C4-2B (cell line): ENCODE results near the gene CDKN2A.

Experiments used
- H3K27ac ChIP-seq: fragments of 450-650 bp; 2 replicates; pipeline ENCODE4 v1.5.1; 2017
- ZFX ChIP-seq: fragments of 450-650 bp; IDR thresholded peaks from 2 replicates; pipeline ENCODE4 v1.6.1; 2017
- TF ChIP-seq, protein P1 (sequence below): fragments of 450-650 bp; conservative IDR thresholded peaks from 2 replicates; pipeline ENCODE4 v1.5.1; 2017; ENCODE audit warnings: mild to moderate bottlenecking

The CDKN2A gene

DNA sequence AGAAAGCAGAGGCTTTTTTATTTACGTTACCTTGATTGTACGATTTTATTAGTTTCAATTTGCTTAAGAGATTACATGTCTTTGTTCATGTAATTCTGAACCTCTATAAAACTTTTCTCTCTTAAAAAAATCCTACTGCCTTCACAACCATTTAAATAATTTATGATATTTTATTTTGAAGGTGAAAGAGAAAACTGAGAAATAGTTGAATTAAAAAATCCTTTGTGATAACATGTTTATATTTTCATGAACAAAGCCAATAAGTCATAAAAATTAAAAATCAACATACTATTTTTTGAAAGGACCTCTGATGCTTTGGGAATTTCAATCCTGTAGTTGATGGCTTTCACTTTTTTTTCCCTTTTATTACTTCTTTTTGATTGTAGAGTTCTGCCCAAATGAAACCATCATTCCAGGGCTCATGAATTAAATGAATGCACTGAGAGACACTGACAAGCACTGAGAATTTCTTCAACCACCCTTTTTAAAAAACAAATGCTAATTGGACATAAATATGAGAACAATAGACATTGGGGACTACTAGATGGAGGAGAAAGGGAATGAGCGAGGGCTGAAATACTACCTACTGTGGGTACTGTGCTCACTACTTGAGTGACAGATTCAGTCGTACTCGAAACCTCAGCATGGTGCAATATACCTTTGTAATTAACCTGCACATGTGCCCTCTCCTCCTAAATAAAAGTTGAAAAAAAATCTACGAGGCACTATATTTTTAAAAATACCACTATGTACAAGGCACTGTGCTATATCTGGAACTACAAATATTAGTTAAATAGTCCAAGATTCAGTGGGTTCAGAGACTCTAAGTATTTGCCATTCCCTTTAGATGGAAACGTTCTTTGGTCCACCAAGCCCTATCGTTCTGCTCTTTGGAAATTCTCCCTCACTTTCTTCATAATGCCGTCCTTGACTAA, 5.9 kb downstream of the CDKN2A start:
- H3K27ac ChIP-seq: no peak overlapping the region
- TF ChIP-seq, protein P1, sequence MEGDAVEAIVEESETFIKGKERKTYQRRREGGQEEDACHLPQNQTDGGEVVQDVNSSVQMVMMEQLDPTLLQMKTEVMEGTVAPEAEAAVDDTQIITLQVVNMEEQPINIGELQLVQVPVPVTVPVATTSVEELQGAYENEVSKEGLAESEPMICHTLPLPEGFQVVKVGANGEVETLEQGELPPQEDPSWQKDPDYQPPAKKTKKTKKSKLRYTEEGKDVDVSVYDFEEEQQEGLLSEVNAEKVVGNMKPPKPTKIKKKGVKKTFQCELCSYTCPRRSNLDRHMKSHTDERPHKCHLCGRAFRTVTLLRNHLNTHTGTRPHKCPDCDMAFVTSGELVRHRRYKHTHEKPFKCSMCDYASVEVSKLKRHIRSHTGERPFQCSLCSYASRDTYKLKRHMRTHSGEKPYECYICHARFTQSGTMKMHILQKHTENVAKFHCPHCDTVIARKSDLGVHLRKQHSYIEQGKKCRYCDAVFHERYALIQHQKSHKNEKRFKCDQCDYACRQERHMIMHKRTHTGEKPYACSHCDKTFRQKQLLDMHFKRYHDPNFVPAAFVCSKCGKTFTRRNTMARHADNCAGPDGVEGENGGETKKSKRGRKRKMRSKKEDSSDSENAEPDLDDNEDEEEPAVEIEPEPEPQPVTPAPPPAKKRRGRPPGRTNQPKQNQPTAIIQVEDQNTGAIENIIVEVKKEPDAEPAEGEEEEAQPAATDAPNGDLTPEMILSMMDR: no peak
- no peak for TF ChIP-seq ZFX

DNA sequence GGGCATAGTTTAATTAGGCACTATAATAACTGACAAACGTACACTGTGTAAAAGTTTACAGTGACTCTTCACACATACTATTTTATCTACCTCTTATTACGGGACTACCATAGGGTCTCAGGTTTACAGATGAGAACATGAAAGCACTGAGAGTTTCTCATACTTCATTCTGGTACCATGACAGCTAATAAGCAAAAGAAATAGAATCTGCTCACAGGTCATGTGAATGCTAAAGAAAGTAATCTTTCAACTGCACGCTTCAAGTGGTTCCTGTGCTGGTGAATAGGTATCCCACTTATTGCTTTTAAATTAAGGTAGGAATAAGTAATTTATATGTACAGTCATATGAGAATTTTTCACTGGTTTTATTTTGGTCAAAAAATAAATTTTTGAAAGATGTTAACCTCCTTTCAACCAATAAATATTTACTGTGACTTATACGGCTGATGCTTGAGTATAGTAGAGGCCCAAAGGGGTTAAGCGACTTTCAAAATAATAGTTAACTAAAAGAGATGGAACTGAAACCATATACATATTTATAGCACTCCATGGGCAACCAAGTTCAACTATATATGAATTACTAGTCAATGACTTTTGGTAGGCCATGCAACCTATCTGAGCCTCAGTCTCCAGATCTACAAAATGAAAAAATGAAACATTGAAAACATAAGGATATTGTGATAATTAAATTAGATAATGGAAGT, 8.1 kb downstream of the CDKN2A start:
- no peak for TF ChIP-seq ZFX
- TF ChIP-seq, protein P1: no peak
- no peak overlapping the region for H3K27ac ChIP-seq

DNA sequence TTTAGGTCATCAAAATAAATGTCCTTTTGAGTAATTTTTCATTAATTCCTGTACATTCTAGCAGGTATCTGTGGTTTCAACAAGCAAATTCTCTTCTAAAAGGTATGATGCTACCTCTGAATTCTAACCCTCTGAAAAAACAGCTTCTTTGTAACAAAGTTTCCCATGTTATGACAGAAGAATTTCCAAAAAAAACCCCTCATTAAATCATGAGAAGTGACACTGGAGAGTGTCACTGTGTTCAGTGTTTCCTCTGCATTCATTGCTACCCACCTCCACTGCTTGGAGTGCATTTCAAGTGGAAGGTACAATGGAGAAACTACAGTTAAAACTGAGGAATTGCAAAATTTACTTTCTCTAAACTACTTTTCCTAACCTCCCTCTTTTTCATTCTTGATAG, 10.1 kb downstream of the CDKN2A start:
- no peak overlapping the region for H3K27ac ChIP-seq
- TF ChIP-seq ZFX: no peak
- TF ChIP-seq, protein P1: no peak

DNA sequence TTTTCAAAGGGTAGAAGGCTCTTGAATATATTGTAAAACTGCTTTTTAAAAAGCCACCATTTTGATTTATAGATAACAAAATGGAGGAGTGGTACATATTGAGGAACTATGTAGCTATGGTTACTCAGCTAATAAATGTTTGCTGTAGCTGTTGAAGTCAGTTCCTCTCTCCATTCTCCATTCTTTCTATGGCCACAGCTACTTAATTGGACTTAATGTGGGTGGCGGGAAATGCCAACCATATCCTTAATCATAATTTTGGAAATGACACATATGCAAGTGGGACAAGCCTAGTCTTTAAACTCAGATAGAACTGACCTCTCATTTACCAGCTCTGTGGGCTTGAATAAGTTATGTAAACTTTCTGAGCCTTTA, 10.6 kb downstream of the CDKN2A start:
- TF ChIP-seq ZFX: no peak
- TF ChIP-seq, protein P1: no peak
- no peak overlapping the region for H3K27ac ChIP-seq

DNA sequence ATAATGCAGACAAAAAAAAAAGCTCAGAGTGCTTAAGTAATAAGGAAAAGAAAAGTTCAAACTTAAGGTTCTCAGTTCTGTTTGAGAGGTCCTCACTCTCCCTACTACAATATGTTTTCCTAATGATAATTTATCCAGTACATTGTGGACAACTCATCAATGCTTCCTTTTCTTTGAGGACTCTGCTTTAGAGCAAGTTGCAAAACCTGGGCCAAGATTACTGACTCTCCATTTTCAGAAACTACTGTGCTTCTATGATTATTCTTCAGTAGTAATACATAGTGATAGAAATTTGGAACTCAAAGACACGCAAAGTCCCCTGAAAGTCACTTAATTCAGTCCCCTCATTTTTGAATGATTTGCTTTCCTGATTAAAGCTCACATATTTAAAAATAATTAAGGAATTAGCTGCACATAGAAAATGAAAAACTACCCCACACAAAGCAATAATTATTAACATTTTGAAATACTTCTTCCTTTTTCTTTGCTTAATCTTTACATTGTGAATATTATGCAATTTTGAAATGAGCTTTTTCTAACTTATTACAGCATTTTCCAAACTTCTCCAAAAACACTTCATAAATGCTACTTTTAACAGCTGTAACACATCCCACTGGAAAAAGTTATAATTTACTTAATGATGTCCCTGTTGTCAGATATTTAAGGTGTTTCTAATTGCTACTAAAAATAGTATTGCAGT, 11.2 kb downstream of the CDKN2A start:
- H3K27ac ChIP-seq: no peak overlapping the region
- no peak for TF ChIP-seq ZFX
- TF ChIP-seq, protein P1: no peak

DNA sequence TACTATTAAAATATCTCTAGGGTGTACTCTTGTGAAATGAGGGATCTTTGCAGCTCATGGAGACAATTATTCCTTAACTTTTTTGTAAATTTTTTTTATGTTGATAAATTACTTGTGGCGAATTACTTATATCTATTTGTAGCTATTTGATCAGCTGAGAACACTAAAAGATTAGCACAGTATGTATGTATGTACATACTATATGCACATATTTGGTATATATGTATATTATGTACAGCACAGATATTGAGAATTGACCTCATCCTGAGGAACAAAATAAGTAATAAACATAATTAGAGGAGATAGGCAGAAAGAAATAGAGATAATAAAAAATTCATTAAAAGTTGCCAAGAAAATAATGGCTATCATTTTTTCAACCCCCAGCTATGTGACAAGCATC, 11.8 kb downstream of the CDKN2A start:
- no peak for TF ChIP-seq ZFX
- TF ChIP-seq, protein P1: no peak
- no peak overlapping the region for H3K27ac ChIP-seq
